ENCODE results near the gene CGAS. TPM values are rescaled to one million over a fixed set of nuclear protein-coding genes. Genes with fewer than 3 reads are reported as not detected.

The CGAS gene
- total and polyA plus RNA-seq, 9 of the 15 experiments (the other 6 are each of a cell fraction or from before 2014, with no cell fraction given) = 0.01 to 0.32 (median 0.06) TPM; not detected in 2

DNA sequence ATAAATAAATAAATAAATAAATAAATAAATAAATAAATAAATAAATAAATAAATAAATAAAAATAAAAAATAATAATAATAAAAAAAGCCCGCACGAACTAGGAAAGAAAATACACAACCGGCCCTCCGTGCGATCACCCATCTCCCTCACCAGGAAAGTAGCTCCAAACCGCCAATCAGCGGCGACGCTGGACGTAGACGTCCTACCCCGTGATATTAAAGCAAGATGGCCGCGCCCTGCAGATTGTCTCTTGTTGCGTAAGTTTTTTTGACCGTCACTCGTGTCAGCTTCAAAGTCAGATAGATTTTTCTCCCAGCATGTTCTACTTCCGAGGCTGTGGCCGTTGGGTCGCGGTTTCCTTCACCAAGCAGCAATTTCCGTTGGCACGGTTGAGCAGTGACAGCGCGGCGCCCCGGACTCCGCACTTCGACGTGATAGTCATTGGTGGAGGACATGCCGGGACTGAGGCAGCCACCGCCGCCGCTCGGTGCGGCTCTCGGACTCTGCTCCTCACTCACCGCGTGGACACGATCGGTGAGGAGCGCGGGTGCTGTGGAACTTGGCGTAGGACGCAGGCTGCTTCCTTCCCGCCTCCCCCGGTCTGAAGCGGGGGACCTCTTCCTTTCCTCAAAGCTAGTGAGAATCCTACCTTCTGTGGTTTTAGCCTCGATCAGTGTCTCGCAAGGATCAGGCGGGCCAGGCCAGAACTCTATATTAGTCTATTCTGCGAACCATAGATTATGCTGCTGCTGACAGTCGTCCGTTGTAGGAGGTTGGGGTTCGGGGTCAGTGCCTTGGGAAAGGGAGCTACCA, 9.6 kb upstream of the CGAS start, which contains the start of gene MTO1 (continued):
- TF ChIP-seq, protein P1, sequence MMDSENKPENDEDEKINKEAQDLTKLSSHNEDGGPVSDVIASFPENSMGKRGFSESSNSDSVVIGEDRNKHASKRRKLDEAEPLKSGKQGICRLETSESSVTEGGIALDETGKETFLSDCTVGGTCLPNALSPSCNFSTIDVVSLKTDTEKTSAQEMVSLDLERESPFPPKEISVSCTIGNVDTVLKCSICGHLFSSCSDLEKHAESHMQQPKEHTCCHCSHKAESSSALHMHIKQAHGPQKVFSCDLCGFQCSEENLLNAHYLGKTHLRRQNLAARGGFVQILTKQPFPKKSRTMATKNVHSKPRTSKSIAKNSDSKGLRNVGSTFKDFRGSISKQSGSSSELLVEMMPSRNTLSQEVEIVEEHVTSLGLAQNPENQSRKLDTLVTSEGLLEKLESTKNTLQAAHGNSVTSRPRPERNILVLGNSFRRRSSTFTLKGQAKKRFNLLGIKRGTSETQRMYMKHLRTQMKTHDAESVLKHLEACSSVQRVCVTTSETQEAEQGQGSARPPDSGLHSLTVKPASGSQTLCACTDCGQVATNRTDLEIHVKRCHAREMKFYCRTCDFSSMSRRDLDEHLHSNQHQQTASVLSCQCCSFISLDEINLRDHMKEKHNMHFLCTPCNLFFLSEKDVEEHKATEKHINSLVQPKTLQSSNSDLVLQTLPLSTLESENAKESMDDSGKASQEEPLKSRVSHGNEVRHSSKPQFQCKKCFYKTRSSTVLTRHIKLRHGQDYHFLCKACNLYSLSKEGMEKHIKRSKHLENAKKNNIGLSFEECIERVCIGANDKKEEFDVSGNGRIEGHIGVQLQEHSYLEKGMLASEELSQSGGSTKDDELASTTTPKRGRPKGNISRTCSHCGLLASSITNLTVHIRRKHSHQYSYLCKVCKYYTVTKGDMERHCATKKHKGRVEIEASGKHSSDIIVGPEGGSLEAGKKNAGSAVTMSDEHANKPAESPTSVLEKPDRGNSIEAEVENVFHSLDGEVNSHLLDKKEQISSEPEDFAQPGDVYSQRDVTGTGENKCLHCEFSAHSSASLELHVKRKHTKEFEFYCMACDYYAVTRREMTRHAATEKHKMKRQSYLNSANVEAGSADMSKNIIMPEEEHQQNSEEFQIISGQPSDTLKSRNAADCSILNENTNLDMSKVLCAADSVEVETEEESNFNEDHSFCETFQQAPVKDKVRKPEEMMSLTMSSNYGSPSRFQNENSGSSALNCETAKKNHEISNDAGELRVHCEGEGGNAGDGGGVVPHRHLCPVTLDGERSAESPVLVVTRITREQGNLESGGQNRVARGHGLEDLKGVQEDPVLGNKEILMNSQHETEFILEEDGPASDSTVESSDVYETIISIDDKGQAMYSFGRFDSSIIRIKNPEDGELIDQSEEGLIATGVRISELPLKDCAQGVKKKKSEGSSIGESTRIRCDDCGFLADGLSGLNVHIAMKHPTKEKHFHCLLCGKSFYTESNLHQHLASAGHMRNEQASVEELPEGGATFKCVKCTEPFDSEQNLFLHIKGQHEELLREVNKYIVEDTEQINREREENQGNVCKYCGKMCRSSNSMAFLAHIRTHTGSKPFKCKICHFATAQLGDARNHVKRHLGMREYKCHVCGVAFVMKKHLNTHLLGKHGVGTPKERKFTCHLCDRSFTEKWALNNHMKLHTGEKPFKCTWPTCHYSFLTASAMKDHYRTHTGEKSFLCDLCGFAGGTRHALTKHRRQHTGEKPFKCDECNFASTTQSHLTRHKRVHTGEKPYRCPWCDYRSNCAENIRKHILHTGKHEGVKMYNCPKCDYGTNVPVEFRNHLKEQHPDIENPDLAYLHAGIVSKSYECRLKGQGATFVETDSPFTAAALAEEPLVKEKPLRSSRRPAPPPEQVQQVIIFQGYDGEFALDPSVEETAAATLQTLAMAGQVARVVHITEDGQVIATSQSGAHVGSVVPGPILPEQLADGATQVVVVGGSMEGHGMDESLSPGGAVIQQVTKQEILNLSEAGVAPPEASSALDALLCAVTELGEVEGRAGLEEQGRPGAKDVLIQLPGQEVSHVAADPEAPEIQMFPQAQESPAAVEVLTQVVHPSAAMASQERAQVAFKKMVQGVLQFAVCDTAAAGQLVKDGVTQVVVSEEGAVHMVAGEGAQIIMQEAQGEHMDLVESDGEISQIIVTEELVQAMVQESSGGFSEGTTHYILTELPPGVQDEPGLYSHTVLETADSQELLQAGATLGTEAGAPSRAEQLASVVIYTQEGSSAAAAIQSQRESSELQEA (IDR thresholded peaks at IDR 0.05; ENCODE audit: low read depth) = no peak
- no peak for TF ChIP-seq STAT5B (CRISPR knock-in tag; IDR thresholded peaks at IDR 0.05)
- TF ChIP-seq, protein P2, sequence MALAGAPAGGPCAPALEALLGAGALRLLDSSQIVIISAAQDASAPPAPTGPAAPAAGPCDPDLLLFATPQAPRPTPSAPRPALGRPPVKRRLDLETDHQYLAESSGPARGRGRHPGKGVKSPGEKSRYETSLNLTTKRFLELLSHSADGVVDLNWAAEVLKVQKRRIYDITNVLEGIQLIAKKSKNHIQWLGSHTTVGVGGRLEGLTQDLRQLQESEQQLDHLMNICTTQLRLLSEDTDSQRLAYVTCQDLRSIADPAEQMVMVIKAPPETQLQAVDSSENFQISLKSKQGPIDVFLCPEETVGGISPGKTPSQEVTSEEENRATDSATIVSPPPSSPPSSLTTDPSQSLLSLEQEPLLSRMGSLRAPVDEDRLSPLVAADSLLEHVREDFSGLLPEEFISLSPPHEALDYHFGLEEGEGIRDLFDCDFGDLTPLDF (CRISPR knock-in tag; IDR thresholded peaks at IDR 0.05) = no peak
- TF ChIP-seq CHD1 (IDR thresholded peaks at IDR 0.05; ENCODE audit: low read length) = peak; percentile 61
- TF ChIP-seq, protein P3, sequence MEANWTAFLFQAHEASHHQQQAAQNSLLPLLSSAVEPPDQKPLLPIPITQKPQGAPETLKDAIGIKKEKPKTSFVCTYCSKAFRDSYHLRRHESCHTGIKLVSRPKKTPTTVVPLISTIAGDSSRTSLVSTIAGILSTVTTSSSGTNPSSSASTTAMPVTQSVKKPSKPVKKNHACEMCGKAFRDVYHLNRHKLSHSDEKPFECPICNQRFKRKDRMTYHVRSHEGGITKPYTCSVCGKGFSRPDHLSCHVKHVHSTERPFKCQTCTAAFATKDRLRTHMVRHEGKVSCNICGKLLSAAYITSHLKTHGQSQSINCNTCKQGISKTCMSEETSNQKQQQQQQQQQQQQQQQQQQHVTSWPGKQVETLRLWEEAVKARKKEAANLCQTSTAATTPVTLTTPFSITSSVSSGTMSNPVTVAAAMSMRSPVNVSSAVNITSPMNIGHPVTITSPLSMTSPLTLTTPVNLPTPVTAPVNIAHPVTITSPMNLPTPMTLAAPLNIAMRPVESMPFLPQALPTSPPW (CRISPR knock-in tag; IDR thresholded peaks at IDR 0.05) = no peak
- peak; percentile 94 for TF ChIP-seq POLR2G (IDR thresholded peaks at IDR 0.05; ENCODE audit: low read depth, low read length)
- peak; percentile 55; the same call in 1 of the 2 replicates for TF ChIP-seq ZSCAN32 (CRISPR knock-in tag; IDR thresholded peaks at IDR 0.05)
- TF ChIP-seq MLLT1 (IDR thresholded peaks at IDR 0.05) = peak in 1 of 2 experiments; percentile 55; a peak in 1 of 4 replicates
- no peak for TF ChIP-seq HEY1 (CRISPR knock-in tag; IDR thresholded peaks at IDR 0.05; ENCODE audit: borderline replicate concordance)
- TF ChIP-seq POLR2H (tag; IDR thresholded peaks at IDR 0.05; ENCODE audit: low read depth) = peak; percentile 91
- TF ChIP-seq RUNX1 (IDR thresholded peaks at IDR 0.05; ENCODE audit: low read depth) = no peak
- peak; percentile 65 for TF ChIP-seq NFYB (IDR thresholded peaks at IDR 0.05; ENCODE audit: extremely low read depth, insufficient read length)
- no peak for TF ChIP-seq MECOM (CRISPR knock-in tag; IDR thresholded peaks at IDR 0.05)
- no peak for TF ChIP-seq RAD51 (IDR thresholded peaks at IDR 0.05; ENCODE audit: borderline replicate concordance, low read depth)

Measured in K562 (cell line).